ENCODE measurements around the gene TRIM16.
"Not testable (repeated sequence)": the region's sequence is repeated elsewhere in the genome, so short reads cannot be mapped to it uniquely, and the experiment has no call there.

DNA sequence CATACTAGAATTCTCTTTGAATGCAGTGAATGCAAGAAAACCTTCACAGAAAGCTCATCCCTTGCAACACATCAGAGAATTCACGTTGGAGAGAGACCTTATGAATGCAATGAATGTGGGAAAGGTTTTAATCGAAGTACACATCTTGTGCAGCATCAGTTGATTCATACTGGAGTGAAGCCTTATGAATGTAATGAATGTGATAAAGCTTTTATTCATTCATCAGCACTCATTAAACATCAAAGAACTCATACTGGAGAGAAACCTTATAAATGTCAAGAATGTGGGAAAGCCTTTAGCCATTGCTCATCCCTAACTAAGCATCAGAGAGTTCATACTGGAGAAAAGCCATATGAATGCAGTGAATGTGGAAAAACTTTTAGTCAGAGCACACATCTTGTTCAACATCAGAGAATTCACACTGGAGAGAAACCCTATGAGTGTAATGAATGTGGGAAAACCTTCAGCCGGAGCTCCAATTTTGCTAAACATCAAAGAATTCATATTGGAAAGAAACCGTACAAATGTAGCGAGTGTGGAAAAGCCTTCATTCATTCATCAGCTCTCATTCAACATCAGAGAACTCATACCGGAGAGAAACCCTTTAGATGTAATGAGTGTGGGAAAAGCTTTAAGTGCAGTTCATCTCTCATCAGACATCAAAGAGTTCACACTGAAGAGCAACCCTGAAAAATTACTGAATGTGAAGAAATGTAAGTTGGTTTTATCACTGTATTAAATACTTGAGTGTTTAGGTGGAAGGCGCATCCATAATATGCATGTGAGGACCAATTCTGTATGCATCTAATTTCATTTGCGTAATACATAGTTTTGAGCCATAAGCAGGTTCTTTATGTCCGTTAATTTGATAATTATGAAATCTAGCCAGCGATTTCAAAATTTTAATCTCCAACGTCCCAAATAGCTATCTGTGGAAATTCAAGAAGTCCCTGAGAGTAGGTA, 32.8 kb upstream of the TRIM16 start:
- TF ChIP-seq POLR2AphosphoS5, POLR2A (IDR thresholded peaks at IDR 0.05): not testable (repeated sequence)
- TF ChIP-seq, protein P1, sequence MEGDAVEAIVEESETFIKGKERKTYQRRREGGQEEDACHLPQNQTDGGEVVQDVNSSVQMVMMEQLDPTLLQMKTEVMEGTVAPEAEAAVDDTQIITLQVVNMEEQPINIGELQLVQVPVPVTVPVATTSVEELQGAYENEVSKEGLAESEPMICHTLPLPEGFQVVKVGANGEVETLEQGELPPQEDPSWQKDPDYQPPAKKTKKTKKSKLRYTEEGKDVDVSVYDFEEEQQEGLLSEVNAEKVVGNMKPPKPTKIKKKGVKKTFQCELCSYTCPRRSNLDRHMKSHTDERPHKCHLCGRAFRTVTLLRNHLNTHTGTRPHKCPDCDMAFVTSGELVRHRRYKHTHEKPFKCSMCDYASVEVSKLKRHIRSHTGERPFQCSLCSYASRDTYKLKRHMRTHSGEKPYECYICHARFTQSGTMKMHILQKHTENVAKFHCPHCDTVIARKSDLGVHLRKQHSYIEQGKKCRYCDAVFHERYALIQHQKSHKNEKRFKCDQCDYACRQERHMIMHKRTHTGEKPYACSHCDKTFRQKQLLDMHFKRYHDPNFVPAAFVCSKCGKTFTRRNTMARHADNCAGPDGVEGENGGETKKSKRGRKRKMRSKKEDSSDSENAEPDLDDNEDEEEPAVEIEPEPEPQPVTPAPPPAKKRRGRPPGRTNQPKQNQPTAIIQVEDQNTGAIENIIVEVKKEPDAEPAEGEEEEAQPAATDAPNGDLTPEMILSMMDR (IDR thresholded peaks at IDR 0.05) = not testable (repeated sequence)

All from suprapubic skin (tissue), 4 donors.